ENCODE measurements around the gene CFAP97D2. TPM values are rescaled to one million over a fixed set of nuclear protein-coding genes. Genes with fewer than 3 reads are reported as not detected.
A peak's percentile ranks its signal among the peaks of the same experiment; 100 is the strongest.
"Not testable (repeated sequence)": the region's sequence is repeated elsewhere in the genome, so short reads cannot be mapped to it uniquely, and the experiment has no call there.

The CFAP97D2 gene
- total RNA-seq, 1 donor from 2014 or later: not detected

DNA sequence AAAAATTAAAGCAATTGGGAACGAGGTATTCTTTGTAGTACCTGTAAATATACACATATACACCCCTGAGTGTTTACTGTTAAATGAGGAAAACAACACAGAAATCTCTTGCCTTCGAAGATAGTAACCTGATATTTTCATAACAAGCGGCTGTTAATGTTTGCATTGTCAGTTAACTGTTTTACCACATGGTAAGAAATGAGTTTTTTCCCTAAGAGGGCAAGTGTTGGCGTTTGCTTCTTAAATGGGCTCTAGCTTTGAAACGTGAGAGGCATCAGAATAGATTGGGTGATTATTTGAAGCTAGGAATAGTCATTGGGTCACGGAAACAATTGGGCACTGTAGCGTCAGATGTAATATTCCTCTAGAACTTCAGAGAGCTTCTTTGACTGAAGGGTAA, 80.3 kb downstream of the CFAP97D2 start:
- TF ChIP-seq, protein P1, sequence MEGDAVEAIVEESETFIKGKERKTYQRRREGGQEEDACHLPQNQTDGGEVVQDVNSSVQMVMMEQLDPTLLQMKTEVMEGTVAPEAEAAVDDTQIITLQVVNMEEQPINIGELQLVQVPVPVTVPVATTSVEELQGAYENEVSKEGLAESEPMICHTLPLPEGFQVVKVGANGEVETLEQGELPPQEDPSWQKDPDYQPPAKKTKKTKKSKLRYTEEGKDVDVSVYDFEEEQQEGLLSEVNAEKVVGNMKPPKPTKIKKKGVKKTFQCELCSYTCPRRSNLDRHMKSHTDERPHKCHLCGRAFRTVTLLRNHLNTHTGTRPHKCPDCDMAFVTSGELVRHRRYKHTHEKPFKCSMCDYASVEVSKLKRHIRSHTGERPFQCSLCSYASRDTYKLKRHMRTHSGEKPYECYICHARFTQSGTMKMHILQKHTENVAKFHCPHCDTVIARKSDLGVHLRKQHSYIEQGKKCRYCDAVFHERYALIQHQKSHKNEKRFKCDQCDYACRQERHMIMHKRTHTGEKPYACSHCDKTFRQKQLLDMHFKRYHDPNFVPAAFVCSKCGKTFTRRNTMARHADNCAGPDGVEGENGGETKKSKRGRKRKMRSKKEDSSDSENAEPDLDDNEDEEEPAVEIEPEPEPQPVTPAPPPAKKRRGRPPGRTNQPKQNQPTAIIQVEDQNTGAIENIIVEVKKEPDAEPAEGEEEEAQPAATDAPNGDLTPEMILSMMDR (conservative IDR thresholded peaks at IDR 0.05): no peak
- Mint-ChIP-seq H3K4me3 (no peak overlapping the region), H3K27me3 (no peaks in the 10 kb centered on the region), H3K27ac (no peak overlapping the region), H3K36me3 (peaks cover 39% of the 10 kb centered on the region), H3K9me3 (no peaks in the 10 kb centered on the region), H3K4me1 (ENCODE audit: unreplicated experiment) (no peaks in the 10 kb centered on the region)
- DNase-seq (ENCODE audit: extremely low spot score, unreplicated experiment): no peak

DNA sequence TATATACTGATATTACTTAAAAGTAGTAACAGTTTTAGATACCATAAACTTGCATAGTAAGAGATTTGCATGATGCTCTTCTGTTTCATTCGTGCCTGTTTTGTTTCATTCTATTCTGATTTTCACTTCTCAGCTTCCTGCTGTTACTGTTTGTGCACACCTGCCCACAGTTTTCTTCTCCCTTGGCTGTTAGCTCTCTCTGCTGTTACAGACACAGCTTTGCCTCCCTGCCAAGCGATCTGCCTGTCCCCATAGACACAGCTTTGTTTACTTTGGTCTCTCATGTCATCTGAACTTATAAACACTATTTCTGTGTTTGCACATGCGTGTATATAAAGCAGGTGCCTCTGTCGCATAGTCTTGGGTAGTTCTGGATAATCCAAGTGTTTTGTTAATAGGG, 80.9 kb downstream of the CFAP97D2 start:
- Mint-ChIP-seq H3K9me3 (no peaks in the 10 kb centered on the region), H3K36me3 (peaks cover 41% of the 10 kb centered on the region), H3K4me1 (ENCODE audit: unreplicated experiment) (no peaks in the 10 kb centered on the region), H3K4me3 (no peak overlapping the region), H3K27ac (no peak overlapping the region), H3K27me3 (no peaks in the 10 kb centered on the region)
- DNase-seq (ENCODE audit: extremely low spot score, unreplicated experiment): no peak
- TF ChIP-seq, protein P1 (conservative IDR thresholded peaks at IDR 0.05): no peak

DNA sequence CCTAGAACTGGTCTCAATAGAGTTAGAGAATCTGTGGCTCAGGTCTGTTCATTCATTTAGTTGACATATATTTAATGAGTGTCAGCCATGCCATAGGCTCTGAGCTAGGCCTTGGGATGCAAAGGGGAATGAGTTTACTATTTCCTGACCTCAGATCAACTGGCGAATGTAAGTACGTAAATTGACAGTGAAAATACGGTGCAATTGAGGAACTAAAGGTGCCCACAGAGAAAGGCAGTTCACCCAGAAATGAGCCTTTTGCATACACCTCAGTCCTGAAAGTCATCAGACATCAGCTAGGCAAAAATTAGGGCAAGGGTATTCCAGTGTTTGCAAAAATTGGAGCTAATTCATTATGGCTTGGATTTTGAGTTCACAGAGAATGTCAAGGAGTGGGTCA, 81.8 kb downstream of the CFAP97D2 start:
- Mint-ChIP-seq H3K27me3 (no peaks in the 10 kb centered on the region), H3K27ac (peak overlapping the region; percentile 13)

DNA sequence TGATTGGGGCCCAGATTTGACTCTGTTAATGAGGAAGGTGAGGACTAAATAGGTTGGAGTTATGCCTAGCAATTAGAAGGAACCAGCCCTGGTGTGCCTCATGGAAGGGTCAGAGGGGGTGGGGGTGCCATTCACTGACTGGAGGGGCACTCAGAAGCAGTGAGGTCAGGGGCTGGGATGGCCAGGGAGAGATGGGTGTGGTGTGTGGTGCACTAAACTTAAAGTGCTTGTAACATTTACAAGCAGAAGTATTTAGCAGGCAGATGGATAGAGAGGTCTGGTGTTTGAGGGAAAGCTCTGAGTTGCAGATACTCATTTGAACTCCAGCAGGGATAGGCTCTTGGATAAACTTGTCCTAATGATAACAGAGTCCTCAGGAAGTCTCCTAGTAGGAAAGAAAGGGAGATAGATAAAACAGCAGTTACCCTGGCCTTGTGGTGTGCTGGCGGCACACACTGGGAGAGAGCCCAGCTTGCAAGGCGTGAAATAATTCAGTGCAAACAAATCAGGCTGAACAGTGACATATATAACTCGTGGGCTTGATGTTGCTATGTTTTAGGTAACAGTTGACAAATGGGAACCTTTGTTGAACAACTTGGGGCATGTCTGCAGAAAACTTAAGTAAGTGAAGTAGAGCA, 82.4 kb downstream of the CFAP97D2 start:
- H3K36me3 Mint-ChIP-seq: peaks cover 40% of the 10 kb centered on the region
- H3K9me3 Mint-ChIP-seq: no peaks in the 10 kb centered on the region
- no peak overlapping the region for H3K4me3 Mint-ChIP-seq
- H3K27me3 Mint-ChIP-seq: no peaks in the 10 kb centered on the region
- TF ChIP-seq, protein P1 (conservative IDR thresholded peaks at IDR 0.05): no peak
- DNase-seq (ENCODE audit: extremely low spot score, unreplicated experiment): no peak
- peak overlapping the region; percentile 13 for H3K27ac Mint-ChIP-seq
- no peaks in the 10 kb centered on the region for H3K4me1 Mint-ChIP-seq (ENCODE audit: unreplicated experiment)

More for the DNA sequence above, 81.8 kb downstream of the CFAP97D2 start:
- peaks cover 44% of the 10 kb centered on the region for H3K36me3 Mint-ChIP-seq
- no peaks in the 10 kb centered on the region for H3K9me3 Mint-ChIP-seq
- DNase-seq (ENCODE audit: extremely low spot score, unreplicated experiment): no peak
- H3K4me3 Mint-ChIP-seq: no peak overlapping the region
- TF ChIP-seq, protein P1 (conservative IDR thresholded peaks at IDR 0.05): no peak
- no peaks in the 10 kb centered on the region for H3K4me1 Mint-ChIP-seq (ENCODE audit: unreplicated experiment)

DNA sequence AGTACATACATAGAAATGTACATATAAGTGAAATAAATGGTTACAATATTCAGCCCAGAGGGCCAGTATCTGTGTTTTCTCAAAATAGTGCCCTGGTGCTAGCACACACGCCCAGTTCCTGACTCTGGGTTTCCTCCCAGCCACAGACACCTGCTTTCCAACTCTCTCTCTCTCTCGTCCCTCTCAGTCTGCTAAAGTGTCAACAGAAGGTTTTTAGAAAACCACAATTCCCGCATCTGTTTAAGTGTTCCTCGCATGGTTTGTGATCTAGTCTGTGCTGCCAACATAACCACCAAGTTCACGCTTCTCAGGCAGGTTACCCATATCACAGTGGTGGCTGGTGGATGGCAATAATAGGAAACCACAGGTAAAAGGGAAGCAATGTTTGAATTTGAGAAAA, 84.5 kb downstream of the CFAP97D2 start:
- H3K27me3 Mint-ChIP-seq: no peaks in the 10 kb centered on the region
- TF ChIP-seq, protein P1 (conservative IDR thresholded peaks at IDR 0.05): no peak
- peaks cover 43% of the 10 kb centered on the region for H3K36me3 Mint-ChIP-seq
- DNase-seq (ENCODE audit: extremely low spot score, unreplicated experiment): no peak
- no peaks in the 10 kb centered on the region for H3K4me1 Mint-ChIP-seq (ENCODE audit: unreplicated experiment)
- H3K9me3 Mint-ChIP-seq: no peaks in the 10 kb centered on the region
- no peak overlapping the region for H3K4me3 Mint-ChIP-seq
- H3K27ac Mint-ChIP-seq: no peak overlapping the region

DNA sequence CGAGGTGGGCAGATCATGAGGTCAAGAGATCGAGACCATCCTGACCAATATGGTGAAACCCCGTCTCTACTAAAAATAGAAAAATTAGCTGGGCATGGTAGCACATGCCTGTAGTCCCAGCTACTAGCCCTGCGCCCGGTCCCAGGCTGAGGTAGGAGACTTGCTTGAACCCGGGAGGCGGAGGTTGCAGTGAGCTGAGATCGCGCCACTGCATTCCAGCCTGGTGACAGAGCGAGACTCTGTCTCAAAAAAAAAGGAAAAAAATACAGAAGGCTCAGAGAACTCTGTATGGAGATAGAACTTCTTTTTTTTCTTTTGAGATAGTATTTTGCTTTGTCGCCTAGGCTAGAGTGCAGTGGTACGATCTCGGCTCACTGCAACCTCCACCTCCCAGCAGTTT, 85.3 kb downstream of the CFAP97D2 start:
- H3K9me3 Mint-ChIP-seq; H3K27me3 Mint-ChIP-seq; DNase-seq (ENCODE audit: extremely low spot score, unreplicated experiment); H3K4me1 Mint-ChIP-seq (ENCODE audit: unreplicated experiment); H3K27ac Mint-ChIP-seq; H3K4me3 Mint-ChIP-seq: not testable (repeated sequence)
- H3K36me3 Mint-ChIP-seq: peaks cover 46% of the 10 kb centered on the region

Measured in type B pancreatic cell (in vitro differentiated cells).